Esophagus muscularis mucosa (tissue), 4 donors: ENCODE measurements around the gene PAPSS2. TPM values are rescaled to one million over a fixed set of nuclear protein-coding genes. Genes with fewer than 3 reads are reported as not detected.
A peak's percentile ranks its signal among the peaks of the same experiment; 100 is the strongest.

Source experiments
- DNase-seq: peaks from one replicate; pipeline ENCODE4 v3.0.0-alpha.2; 2017; ENCODE audit errors: extremely low spot score
- H3K27ac ChIP-seq, 4 donors: fragments of 200-600 bp; sonication (generic); replicated peaks in 1 of 4; 1 replicate in 3 of 4; 2 replicates in 1 of 4; pipeline ENCODE4 v1.5.1; 2016 to 2019; ENCODE audit warnings: mild to moderate bottlenecking in 1 of 4
- H3K27me3 ChIP-seq, 4 donors: fragments of 200-600 bp; sonication (generic); one replicate each; pipeline versions ENCODE4 v1.5.1 to v1.6.0; 2016 to 2019
- H3K36me3 ChIP-seq, 4 donors: fragments of 200-600 bp; sonication (generic); one replicate each; pipeline ENCODE4 v1.5.1; 2016 to 2019
- H3K4me1 ChIP-seq, 4 donors: fragments of 200-600 bp; sonication (generic); one replicate each; pipeline ENCODE4 v1.5.1; 2016 to 2019
- H3K4me3 ChIP-seq, 4 donors: fragments of 200-600 bp; sonication (generic); 1 replicate in 2 of 4; 2 replicates in 2 of 4; pipeline ENCODE4 v1.5.1; 2016 to 2019; ENCODE audit warnings: mild to moderate bottlenecking in 4 of 4, moderate library complexity in 1 of 4
- H3K9me3 ChIP-seq, 4 donors: fragments of 200-600 bp; sonication (generic); 1 replicate in 3 of 4; 2 replicates in 1 of 4; pipeline ENCODE4 v1.5.1; 2016 to 2019
- CTCF ChIP-seq, 3 experiments: fragments of 200-600 bp in 2 of 3; fragments of 450-650 bp in 1 of 3; sonication (generic) in 2 of 3; IDR thresholded peaks; one replicate each; pipeline ENCODE4 v1.5.1; 2017 to 2019; ENCODE audit warnings: antibody characterized with exemption in 3 of 3, mild to moderate bottlenecking in 2 of 3, moderate library complexity in 1 of 3
- EP300 ChIP-seq: sonication (generic); formaldehyde crosslinking; IDR thresholded peaks from one replicate; pipeline ENCODE4 v1.6.1; 2017; ENCODE audit warnings: antibody characterized with exemption
- POLR2A ChIP-seq: fragments of 450-650 bp; IDR thresholded peaks from one replicate; pipeline ENCODE4 v1.6.1; 2017; ENCODE audit warnings: antibody characterized with exemption, moderate library complexity, mild to moderate bottlenecking, low read depth
- POLR2AphosphoS5 ChIP-seq, 2 donors: sonication (generic); formaldehyde crosslinking; IDR thresholded peaks; one replicate each; pipeline ENCODE4 v1.6.1; 2017; ENCODE audit warnings: antibody characterized with exemption in 2 of 2
- WGBS: methylation state at CpG from one replicate; pipeline ENCODE4 v1.1.5; 2018; 5-methylcytosine and 5-hydroxymethylcytosine counted together
- intact Hi-C: fragments of 100-400 bp; cut with DNase I; formaldehyde crosslinking; loops from one replicate; pipeline ENCODE4 v1.15.1; 2023
- total RNA-seq, 4 donors: library from RNA; depleted of rRNA; stranded (reverse); fragments of >200 nt; gene quantifications; one replicate each; pipeline versions ENCODE4 v1.1.0 to v1.2.1, GENCODE V29; 2016

Gene PAPSS2
- total RNA-seq, 4 donors from 2014 or later, result 9.6 to 16.7 (median 14.9) TPM

GRCh38 chr10:87623191-87623590 is 36.5 kb upstream of the PAPSS2 start:
- Histone ChIP-seq H3K4me3 (no peak overlapping the region), H3K27me3 (no peaks in the 10 kb centered on the region), H3K27ac (no peak overlapping the region), H3K36me3 (no peaks in the 10 kb centered on the region), H3K9me3 (no peaks in the 10 kb centered on the region), H3K4me1 (no peaks in the 10 kb centered on the region)
- TF ChIP-seq EP300 (no peak), CTCF (IDR thresholded peaks at IDR 0.05) (no peak), POLR2A (no peak), POLR2AphosphoS5 (IDR thresholded peaks at IDR 0.05) (no peak)
- 63% methylated on average over 1 of the region's 1 CpG for WGBS
- intact Hi-C loops, result no loop called here
- no peak for DNase-seq

GRCh38 chr10:87625661-87626060 is 34.0 kb upstream of the PAPSS2 start:
- TF ChIP-seq EP300 (no peak), POLR2A (no peak), CTCF (IDR thresholded peaks at IDR 0.05) (no peak), POLR2AphosphoS5 (IDR thresholded peaks at IDR 0.05) (no peak)
- Histone ChIP-seq H3K27ac (no peak overlapping the region), H3K9me3 (no peaks in the 10 kb centered on the region), H3K4me1 (no peaks in the 10 kb centered on the region), H3K4me3 (no peak overlapping the region), H3K27me3 (no peaks in the 10 kb centered on the region), H3K36me3 (no peaks in the 10 kb centered on the region)
- DNase-seq, result no peak
- 69% methylated on average over 1 of the region's 1 CpG for WGBS
- intact Hi-C loops, result no loop called here

- no peak overlapping the region for H3K27ac ChIP-seq
- H3K4me1 ChIP-seq, result no peaks in the 10 kb centered on the region
- H3K9me3 ChIP-seq, result no peaks in the 10 kb centered on the region
- TF ChIP-seq POLR2A (no peak), POLR2AphosphoS5 (IDR thresholded peaks at IDR 0.05) (no peak), CTCF (IDR thresholded peaks at IDR 0.05) (no peak), EP300 (no peak)
- no peaks in the 10 kb centered on the region for H3K36me3 ChIP-seq
- peak; percentile 70 for DNase-seq
- WGBS, result 100% methylated on average over 1 of the region's 1 CpG
- intact Hi-C loops, result no loop called here
- no peaks in the 10 kb centered on the region for H3K27me3 ChIP-seq
- no peak overlapping the region for H3K4me3 ChIP-seq
Measured at GRCh38 chr10:87626422-87626892, 33.2 kb upstream of the PAPSS2 start.

GRCh38 chr10:87630171-87630570 is 29.5 kb upstream of the PAPSS2 start:
- Histone ChIP-seq H3K27me3 (no peaks in the 10 kb centered on the region), H3K36me3 (no peaks in the 10 kb centered on the region), H3K27ac (no peak overlapping the region), H3K4me1 (no peaks in the 10 kb centered on the region), H3K4me3 (no peak overlapping the region), H3K9me3 (no peaks in the 10 kb centered on the region)
- 98% methylated on average over 7 of the region's 7 CpGs for WGBS
- TF ChIP-seq CTCF (IDR thresholded peaks at IDR 0.05), result no peak
- intact Hi-C loops, result no loop called here
- DNase-seq, result no peak

GRCh38 chr10:87632454-87632853 is 27.2 kb upstream of the PAPSS2 start:
- no peaks in the 10 kb centered on the region for H3K4me1 ChIP-seq
- WGBS, result 89% methylated on average over 4 of the region's 4 CpGs
- DNase-seq, result no peak

More at GRCh38 chr10:87632454-87632853, 27.2 kb upstream of the PAPSS2 start:
- Histone ChIP-seq H3K27ac (no peak overlapping the region), H3K4me3 (no peak overlapping the region), H3K36me3 (no peaks in the 10 kb centered on the region), H3K27me3 (no peaks in the 10 kb centered on the region), H3K9me3 (no peaks in the 10 kb centered on the region)
- intact Hi-C loops, result no loop called here
- TF ChIP-seq CTCF (IDR thresholded peaks at IDR 0.05) (no peak), POLR2AphosphoS5 (IDR thresholded peaks at IDR 0.05) (no peak), POLR2A (no peak), EP300 (no peak)
